Endometrium (tissue), 2 donors: ENCODE results near the gene EMCN.
"Not testable (repeated sequence)": the region's sequence is repeated elsewhere in the genome, so short reads cannot be mapped to it uniquely, and the experiment has no call there.

ENCODE experiments used
- FAIRE-seq: peaks from 2 replicates; lab custom pipeline; 2012; peaks lifted over from hg19 to GRCh38; lab: Jason Lieb, UNC
- donor health status: control.
- donor health status: control.

Gene EMCN

GRCh38 chr4:100379583-100380105, 138.2 kb downstream of the EMCN start:
- no peak for FAIRE-seq

DNA sequence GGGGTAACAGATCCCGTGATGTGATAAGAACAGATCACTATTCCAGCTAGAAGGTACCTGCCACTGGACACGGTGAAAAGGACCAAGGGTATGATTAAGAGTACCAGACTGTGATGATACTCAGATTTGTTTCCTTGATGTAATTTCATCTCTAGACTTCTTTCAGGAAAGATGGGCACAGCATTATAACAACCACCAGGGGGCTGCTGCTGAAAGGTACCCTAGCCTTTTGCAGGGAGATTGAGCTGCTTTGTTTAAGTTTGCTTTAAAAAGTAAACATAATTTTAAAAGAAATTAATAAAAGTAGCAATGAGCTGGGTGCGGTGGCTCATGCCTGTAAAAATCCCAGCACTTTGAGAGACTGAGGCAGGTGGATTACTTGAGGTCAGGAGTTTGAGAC, 145.4 kb downstream of the EMCN start:
- FAIRE-seq: no peak

DNA sequence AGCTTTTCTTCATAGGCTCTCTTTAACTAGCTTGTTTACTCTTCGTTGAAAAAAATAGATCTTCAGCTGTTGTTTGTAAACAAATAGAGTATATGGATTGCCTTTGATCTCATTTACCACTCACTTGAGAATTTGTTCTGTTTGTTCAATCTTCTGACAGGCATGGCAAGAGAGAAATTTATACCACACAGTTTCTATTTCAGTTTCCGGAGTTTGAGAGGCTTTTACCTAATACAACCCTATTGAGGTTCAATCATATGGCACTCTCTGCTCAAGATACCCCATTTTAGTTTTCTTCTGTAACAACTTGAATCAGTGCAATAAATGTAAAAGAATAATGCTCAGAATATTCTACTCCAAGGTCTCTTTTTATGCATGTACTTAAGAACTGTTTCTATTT, 148.0 kb downstream of the EMCN start:
- no peak for FAIRE-seq

DNA sequence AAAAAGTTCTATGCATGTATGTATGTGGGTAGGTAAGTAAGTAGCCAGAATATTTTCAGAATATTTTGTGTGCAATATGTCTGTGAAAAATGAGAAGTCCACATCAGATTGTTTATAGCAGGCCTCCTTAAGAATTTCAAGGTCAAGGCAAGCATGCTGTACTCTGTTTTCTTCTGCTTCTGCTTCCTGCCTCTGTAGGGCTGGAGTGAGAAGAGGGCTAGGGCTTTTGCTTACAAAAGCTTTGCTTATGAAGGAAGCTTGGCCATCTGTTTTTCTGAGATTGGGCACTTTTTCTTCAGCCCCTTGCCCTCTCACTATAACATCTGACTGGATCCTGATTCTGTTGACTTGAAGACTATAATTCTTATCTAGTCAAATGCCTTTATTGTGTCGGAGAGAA, 150.4 kb downstream of the EMCN start:
- FAIRE-seq: no peak

- no peak for FAIRE-seq
These were observed 151.6 kb downstream of the EMCN start for GRCh38 chr4:100366213-100366612.

DNA sequence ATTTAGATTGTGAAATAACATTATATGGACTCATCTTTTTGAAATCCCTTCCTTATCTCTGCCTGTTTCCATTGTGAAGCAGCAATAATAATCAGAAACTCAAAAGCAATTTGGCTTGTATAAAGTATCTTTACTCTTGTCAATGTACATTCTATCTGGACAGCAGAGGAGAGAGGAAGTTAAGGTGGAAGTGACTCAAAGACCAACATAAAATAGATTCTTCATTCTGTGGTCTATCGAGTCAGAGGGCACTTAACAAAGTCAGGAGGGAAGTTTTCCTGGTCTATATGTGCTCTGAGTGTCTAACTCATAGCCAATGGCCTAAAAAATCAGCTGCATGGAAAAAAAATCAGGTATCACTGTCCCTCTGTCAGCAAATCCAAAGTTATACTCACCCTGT, 155.5 kb downstream of the EMCN start:
- FAIRE-seq: no peak

GRCh38 chr4:100361336-100361735, 156.5 kb downstream of the EMCN start:
- FAIRE-seq: no peak

DNA sequence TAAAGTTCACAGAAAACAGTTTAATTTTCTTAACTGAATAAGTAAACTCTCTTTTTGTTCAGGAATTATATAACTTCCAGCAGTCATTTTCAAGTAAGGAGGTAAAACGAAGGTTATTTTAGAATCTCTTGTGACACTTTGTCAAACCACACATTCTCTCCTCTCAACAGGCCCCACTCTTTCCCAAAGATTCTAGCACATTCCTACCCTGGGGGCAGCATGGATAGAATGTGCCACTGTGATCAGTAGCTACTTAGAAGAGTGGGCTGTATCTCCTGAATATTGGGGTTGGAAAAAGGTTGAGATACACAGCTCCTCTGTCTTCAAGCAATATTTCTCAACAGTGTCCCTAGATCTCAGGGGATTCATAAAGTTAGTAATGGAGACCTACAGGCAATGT, 157.6 kb downstream of the EMCN start:
- FAIRE-seq: no peak

DNA sequence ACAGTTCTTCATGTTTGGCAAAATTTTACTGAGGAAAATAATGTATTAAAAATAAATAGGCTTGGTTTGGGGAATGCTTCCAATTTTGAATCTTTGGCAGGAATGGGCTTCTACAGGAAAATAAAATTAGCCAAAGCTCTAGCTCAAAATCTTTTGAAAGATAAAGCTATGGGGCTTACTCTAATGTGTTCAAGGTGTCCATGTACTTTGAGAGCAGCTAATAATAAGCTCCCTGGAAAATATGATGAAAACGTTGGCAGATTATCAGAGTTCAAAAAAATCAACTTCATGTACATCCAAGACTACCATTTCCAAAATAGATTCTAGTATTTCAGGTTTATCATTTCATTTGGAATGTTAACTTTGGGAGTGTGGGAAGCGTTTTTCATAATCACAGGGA, 158.4 kb downstream of the EMCN start:
- no peak for FAIRE-seq

GRCh38 chr4:100357542-100357941, 160.3 kb downstream of the EMCN start:
- no peak for FAIRE-seq

GRCh38 chr4:100356172-100356571, 161.7 kb downstream of the EMCN start:
- no peak for FAIRE-seq

GRCh38 chr4:100352352-100352751, 165.5 kb downstream of the EMCN start:
- FAIRE-seq: not testable (repeated sequence)

- no peak for FAIRE-seq
These were observed 169.3 kb downstream of the EMCN start for GRCh38 chr4:100348473-100348872.

DNA sequence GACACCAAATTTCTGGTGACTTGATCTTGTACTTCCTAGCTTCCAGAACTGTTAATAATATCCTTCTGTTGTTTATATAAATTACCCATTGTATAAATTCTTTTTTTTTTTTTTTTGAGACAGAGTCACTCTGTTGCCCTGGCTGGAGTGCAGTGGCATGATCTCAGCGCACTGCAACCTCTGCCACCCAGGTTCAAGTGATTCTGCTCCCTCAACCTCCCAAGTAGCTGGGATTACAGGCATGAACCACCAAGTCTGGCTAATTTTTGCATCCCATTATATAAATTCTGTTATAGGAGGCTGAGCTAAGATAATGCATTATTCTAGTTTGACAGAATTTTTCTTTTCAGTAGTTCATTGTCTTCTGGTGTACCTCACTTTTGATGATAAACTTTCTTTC, 170.6 kb downstream of the EMCN start:
- FAIRE-seq: no peak

DNA sequence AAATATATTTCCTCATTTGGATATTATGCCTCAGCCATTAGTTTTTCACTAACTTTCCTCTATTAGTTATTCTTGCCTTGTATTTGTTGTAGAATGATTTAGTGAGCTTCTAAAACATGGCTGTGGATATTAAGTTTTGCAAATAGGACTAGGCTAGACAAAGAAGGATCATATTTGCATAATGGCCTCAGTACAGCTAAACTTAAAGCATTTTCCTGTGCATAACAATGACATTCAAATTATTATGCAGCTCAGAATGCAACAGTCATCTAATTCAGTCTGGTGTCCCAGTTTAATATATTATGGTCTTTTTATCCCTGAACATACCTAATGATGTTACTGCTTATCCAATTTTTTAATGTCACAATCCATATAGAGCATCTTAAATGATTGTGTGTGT, 172.2 kb downstream of the EMCN start:
- no peak for FAIRE-seq
